ENCODE data around the gene CHRNA4.

The CHRNA4 gene

DNA sequence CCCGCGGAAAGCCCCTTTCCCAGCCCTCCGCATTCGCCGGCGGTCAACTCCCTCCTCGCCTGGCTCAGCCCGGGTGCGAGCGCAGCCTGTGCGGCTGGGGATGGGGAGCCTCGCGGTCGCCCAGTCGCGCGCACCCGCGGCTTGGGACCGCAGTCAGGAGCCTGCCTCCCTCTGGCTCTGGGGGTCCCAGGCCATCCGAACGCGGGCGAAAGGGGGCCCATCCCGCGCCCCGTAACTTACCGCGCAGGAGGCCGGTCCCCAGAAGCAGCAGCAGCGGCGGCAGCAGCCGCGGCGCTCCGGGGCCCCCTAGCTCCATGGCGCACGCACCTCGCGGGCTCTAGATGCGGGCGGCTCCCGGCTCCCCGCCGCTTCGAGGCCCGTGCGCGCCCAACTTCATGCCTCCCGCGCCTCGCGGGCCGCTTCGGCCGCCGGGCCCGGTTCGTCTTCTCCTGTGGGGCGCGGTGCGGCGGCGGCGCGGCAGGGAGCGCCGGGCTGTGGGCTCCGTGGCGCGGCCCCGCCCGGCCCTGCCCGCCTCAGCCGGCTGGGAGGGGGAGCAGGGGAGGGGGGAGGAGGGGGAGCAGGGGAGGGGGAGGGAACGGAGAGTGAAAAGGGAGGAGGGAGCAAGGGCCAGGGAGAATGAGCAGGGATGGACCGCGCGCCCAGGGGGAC, at the start of gene CHRNA4:
CHRNA4 (minus strand) TSS at position 500 of the 669 bp plus-strand sequence; CDS start at position 316, 184 bp downstream.
- no peak for DNase-seq (ENCODE audit: low read depth)

GRCh38 chr20:63409834-63410435, 48.8 kb upstream of the CHRNA4 start:
- DNase-seq (ENCODE audit: low read depth) = no peak

GRCh38 chr20:63409066-63409833, 48.1 kb upstream of the CHRNA4 start:
- no peak for DNase-seq (ENCODE audit: low read depth)

DNA sequence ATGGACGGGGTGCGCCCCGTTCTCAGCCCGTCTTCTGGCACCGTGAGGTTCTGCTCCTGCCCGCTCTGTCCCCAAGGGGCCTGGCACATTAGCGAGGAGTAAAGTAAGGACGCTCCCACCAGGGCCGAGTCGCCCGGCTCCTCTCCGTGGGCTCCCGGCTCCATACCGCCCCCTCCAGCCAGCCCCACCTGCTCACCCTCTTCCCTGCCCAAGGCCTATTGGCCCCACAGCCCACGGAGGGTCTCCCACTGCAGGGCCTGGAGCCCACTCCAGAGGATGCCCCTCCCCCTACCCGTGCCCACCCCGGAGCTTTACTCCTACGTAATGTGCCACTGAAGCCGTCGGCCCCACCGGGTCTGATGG, 47.5 kb upstream of the CHRNA4 start:
- no peak for DNase-seq (ENCODE audit: low read depth)

DNA sequence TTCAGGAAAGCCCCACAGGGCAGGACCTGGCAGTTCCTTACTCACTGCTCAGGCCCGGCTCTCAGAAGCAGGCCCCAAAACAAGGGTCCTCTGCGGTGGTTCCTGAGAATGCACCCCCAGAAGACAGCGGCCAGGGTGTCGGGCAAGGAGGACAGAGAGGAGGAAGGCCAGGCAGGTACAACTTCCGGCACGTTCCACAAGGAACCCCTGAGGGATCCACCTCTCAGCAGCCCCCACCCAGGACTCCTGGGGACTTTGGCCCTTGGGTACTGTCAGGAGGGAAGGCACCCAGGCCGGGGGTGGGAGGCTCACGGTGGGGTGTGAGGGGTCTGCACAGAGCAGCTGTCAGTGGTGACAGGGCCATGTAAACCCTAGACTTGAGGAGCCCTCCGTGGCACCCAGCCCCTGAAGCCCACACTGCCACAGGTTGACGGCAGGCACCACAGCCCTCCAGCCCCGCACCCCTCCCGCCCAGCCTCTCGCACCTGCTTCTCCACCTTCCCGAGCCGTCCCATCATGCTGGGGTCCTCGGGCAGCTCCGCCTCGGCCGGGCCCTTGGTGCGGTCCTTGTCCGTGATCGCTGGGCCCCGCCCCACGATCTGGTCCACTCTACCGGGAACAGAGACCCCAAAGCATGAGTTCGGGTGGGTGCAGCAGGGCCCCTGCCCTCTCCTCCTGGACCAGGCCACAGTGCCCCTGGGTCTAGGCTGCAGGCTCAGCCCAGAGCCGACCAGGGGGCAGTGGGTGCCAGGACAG, 47.0 kb upstream of the CHRNA4 start:
- DNase-seq (ENCODE audit: low read depth) = no peak

- no peak for DNase-seq (ENCODE audit: low read depth)
Observed at GRCh38 chr20:63406617-63407245, 45.6 kb upstream of the CHRNA4 start.

GRCh38 chr20:63406011-63406410, 44.9 kb upstream of the CHRNA4 start:
- no peak for DNase-seq (ENCODE audit: low read depth)

- DNase-seq (ENCODE audit: low read depth) = no peak
Observed at GRCh38 chr20:63405102-63405730, 44.1 kb upstream of the CHRNA4 start.

GRCh38 chr20:63404129-63405085, 43.3 kb upstream of the CHRNA4 start:
- DNase-seq (ENCODE audit: low read depth) = no peak

DNA sequence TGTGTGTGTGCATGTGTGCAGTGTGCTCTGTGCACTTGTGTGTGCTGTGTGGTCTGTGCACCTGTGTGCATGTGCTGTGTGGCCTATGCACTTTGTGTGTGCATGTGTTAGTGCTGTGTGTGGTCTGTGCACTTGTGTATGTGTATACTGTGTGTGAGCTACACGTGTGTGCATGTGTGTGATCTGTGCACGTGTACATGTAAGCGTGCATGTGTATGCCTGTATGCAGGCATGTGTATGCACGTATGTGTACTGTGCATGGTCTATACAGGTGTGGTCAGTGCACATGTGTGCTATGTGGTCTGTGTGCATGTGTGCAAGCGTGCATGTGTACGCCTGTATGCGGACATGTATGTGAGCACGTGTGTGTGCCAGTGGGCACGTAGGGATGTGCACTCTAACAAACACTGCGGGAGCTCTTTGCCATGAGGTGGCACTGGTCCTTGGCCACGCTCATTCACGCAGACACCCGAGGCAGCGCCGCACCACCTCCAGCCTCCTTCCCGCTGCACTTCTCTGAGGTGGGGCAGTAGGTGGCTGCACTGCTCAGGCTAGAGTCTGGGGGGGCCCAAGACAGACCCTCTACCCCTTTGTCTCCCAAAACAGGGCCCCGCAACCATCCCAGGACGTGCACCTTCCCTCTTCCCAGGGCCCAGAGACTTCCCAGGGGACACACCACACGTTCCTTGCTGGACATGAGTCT, 42.4 kb upstream of the CHRNA4 start:
- DNase-seq (ENCODE audit: low read depth) = no peak

DNA sequence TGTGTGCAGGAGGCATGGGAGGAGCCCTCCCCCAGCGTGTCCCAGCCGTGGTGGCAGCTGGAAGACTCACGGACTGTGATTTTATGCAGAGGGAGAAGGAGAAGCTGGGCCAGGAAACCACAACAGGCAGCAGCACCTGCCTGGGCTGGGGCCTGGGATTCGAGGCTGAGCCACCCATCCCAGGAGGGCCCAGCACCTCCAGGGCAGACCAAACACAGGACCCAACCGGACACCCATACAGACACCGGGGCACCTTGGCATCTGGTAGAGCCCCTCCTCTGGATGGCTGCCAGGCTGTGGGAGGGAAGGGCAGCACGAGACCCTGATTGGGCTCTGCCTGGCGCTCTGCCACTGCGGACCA, 41.7 kb upstream of the CHRNA4 start:
- DNase-seq (ENCODE audit: low read depth) = no peak

- no peak for DNase-seq (ENCODE audit: low read depth)
Observed at GRCh38 chr20:63402181-63402859, 41.2 kb upstream of the CHRNA4 start.

DNA sequence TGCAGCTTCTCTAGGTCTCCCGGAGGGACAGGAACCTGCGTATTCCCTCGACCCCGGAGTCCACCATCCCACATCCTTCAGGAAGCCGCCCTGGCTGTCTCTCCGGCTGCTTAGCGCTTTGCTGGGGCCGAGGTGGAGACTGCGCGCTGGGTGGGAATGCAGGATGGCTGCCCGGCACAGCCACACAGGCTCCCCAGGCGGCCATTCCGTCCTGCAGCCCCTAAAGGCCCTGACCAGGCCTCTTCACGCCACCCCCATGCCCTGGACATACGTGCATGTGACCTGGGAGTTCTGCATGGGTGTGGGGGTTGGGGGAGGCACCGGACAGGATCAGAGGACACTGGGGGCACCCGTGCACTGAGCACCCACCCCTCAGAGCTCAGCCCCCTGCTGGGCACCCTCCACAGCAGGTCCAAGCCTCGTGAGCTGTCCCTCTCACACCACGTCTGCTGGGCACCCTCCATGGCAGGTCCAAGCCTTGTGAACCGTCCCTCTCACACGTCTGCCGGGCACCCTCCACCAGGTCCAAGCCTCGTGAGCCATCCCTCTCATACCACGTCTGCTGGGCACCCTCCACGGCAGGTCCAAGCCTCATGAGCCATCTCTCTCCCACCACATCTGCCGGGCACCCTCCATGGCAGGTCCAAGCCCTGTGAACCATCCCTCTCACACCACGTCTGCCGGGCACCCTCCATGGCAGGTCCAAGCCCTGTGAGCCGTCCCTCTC, 40.4 kb upstream of the CHRNA4 start:
- DNase-seq (ENCODE audit: low read depth) = no peak

DNA sequence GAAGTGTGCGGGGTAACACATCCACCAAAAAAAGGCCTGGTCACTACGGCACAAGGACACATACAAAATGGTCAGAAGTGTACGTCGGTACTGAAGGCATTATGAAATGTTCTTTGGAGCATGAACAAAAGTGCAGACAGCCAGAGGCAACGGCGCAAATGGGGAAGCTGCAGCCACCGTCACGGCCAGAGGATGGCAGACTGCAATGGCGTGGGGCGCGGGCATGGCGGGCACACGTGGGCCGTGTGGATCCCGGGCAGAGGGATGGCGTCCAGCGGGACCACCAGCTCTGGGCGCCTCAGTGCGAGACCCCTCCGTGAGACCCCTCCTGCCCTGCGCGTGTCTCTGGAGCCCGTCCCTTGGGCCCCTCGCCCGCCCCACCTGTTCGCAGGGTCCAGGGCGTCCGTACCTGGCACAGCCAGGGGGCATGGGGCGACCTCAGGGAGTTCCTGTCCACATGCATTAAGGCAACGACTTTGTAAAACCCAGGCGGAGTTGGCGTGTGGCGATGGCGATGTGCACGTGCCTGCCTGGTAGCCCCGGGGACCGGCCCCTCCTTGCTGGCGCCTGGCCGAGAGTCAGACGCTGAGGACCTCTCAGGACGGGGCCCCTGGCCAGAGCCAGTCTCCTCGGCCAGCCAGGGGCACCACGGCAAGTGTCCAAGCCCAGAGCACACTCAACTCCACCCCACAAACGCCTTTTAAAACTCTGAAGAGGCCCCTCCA, 39.5 kb upstream of the CHRNA4 start:
- no peak for DNase-seq (ENCODE audit: low read depth)

DNA sequence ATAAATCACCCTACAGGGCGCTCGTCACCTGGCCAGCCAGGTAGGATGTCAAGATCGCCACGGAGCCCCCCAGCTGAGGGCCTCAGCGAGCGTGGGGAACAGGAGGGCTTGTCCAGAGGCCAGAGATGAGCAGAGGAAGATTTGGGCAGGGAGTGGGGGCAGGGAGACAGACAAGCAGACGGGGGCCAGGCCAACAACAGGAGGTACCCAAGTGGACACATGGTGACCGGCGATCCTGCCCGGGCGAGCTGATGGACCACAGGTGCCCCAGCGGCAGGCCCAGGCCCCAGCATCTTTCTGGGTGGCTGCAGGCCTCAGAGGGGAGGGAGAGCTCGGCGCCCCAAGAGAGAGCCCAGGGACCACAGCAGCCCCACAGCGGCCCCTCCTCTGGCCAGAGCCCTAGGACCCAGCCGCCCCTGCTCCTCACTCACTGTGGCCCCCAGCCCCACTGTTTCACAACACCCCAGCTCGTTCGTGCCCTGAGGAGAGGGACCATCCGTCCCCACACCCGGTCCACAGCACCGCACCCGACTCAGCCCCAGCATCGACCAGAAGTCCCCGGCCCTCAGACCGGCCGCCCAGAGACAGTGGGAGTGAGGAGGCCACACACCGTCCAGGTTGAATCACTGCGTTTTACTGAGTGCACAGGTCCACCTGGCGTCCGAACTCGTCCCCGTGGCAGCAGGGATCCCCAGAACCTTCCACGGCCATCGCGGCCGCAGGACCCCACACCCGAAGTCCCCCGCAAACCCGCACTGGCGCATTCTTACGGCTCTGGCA, 38.6 kb upstream of the CHRNA4 start:
- no peak for DNase-seq (ENCODE audit: low read depth)

- DNase-seq (ENCODE audit: low read depth) = no peak
Observed at GRCh38 chr20:63398744-63399514, 37.8 kb upstream of the CHRNA4 start.
